NCI-H1105 treated with DMSO at 0.1 percent for 48 hours (cell line): ENCODE data around the gene ADAMTSL4.
"Not testable (repeated sequence)": the region's sequence is repeated elsewhere in the genome, so short reads cannot be mapped to it uniquely, and the experiment has no call there.

Experiments
- DNase-seq: peaks from one replicate; lab custom pipeline; 2025; lab: John Stamatoyannopoulos, UW

ADAMTSL4 gene

DNA sequence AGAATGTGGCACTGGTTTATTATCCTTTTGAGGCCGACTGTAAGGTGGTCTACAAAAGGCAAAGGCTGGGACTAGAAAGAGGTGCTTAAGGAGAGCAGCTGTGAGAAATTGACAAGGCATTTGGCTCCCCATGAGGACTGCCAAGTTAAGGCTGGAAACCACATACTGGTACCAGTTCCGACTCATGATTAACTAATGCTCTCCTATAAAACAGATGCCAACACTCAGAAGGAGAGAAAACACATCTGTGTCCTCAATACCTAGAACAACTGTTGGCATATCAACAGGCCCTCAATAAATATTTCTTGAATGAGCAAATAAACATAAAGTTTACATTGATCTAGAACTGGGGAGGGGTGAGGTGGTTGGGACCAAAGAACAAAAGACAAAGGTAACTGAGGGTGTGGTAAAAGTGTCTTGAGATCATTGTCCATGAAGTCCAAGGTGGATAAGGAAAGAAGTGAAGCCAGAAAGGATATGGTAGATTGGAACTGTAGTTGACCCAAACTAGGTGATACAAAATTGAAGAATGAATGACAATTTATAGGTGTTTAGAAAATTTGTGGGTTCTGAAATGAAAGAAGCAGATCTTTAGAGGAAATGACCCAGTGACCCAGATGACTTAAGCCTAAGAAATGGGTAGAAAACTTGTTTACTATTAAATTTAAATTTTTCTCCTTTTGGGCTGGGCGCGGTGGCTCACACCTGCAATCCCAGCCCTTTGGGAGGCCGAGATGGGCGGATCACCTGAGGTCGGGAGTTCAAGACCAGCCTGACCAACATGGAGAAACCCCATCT, 47.1 kb downstream of the ADAMTSL4 start:
- DNase-seq = no peak

DNA sequence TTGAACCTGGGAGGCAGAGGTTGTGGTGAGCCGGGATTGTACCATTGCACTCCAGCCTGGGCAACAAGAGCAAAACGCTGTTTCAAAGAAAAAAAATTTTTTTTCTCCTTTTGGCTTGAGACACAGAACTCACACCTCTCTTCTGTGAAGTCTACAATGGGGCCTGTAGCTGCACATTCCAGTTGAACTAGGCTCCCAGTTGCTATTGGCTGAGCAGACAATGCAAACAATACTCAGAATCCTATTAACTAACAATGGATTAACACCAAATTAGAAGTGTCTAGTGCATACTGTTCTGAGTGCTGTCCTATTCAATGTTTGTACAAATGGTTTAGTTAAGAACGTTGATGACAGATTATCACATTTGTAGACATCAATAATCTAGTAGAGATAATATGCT, 47.8 kb downstream of the ADAMTSL4 start:
- no peak for DNase-seq

DNA sequence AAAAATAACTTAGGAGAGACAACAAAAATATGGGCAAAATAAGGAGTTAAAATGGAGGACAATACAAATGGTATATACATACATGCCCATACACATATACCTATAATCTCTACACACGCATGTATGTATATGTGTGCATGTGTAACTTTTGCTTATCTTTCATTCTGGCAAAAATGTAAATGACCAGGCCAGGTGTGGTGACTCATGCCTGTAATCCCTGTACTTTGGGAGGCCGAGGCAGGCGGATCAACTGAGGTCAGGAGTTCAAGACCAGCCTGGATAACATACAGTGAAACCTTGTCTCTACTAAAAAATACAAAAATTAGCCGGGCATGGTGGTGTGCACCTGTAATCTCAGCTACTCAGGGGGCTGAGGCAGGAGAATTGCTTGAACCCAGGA, 49.1 kb downstream of the ADAMTSL4 start:
- not testable (repeated sequence) for DNase-seq

DNA sequence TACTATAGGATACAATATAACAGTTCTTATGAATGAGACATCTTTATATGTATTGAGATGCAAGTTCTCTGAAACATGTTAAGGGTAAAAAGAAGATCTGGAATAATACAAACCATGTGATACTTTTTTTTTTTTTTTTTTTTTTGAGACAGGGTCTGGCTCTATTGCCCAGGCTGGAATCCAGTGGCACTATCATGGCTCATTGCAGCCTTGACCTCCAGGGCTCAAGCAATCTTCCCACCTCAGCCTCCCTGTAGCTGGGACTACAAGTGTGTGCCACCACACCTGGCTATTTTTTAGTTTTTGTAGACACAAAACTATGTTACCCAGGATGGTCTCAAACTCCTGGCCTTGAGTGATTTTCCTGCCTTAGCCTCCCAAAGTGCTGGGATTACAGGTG, 52.3 kb downstream of the ADAMTSL4 start:
- DNase-seq = no peak

DNA sequence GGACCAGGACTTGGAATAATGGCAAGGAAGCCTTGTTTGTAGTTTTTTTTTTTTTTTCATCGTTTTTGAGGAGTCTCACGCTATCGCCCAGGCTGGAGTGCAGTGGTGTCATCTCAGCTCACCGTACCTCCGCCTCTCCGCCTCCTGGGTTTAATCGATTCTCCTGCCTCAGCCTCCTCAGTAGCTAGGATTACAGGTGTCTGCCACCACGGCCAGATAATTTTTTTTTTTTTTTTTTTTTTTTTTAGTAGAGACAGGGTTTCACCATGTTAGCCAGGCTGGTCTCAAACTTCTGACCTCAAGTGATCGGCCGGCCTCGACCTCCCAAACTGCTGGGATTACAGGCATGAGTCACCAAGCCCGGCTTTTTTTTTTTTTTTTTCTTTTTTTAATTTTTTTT, 53.2 kb downstream of the ADAMTSL4 start:
- DNase-seq = not testable (repeated sequence)

DNA sequence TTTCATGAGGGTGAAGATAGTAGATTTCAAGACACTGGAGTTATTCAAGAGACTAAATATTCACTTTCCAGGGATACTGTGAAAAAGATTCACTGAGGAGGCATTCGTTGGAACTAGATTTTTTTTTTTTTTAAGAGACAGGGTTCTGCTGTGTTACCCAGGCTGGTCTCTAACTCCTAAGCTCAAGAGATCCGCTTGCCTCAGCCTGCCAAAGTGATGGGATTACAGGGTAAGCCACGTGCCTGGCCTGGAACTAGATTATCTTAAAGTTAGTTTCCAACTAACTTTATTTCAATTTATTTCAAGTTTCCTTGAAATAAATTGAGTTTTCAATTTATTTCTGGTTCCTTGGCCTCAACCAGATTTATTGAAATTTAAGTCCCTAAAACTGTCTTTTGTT, 54.5 kb downstream of the ADAMTSL4 start:
- DNase-seq = no peak

DNA sequence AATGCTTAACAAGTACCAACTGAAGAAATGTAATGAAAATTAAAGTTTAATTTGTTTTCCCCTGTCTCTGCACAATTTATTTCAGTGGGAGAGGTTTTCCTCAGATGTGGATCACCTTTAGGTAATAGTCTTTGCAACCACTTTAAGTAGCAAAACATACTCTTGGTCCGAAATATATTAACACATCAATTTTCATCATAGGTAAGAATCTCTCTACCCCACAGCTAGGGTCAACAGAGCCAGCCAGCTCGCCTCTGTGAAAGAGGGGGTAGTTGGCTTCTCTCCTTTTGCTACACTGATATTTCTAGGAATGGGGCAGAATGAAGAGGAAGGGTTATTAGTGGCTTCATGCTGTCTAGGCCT, 55.0 kb downstream of the ADAMTSL4 start:
- DNase-seq = no peak

DNA sequence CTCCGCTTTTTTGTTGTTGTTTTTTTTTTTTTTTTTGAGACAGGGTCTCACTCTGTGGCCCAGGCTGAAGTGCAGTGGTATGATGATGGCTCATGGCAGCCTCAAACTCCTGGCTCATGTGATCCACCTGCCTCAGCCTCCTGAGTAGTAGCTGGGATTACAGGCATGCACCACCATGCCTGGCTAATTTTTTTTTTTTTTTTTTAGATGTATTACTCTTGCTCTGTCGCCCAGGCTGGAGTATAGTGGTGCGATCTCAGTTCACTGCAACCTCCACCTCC, 56.2 kb downstream of the ADAMTSL4 start:
- DNase-seq = not testable (repeated sequence)

DNA sequence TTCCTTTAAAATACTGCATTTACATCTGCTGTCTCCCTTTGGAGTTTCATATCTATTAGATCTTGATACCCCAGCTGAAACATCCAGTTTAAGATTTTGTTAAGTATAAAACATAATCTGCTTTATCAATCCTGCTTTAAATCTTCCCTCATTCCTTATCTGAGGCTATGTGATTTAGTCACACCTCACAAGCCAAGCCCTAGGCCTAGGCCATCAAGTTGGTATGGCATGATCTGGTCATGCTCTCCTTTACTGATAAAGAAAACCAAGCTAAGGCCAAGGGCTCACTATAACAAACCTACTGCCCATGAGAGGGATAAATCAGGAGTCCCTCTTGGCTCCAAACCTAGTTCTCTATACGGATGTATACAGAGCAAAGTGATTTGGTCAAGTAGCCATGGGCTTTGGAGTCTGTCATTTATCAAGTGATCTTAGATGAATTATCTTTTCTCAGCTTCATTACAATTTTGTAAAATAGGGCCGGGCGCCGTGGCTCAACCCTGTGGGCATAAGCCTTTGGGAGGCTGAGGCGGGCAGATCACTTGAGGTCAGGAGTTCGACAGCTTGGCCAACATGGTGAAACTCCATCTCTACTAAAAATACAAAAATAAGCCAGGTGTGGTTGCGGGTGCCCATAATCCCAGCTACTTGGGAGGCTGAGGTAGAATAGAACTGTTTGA, 57.4 kb downstream of the ADAMTSL4 start:
- DNase-seq = no peak

DNA sequence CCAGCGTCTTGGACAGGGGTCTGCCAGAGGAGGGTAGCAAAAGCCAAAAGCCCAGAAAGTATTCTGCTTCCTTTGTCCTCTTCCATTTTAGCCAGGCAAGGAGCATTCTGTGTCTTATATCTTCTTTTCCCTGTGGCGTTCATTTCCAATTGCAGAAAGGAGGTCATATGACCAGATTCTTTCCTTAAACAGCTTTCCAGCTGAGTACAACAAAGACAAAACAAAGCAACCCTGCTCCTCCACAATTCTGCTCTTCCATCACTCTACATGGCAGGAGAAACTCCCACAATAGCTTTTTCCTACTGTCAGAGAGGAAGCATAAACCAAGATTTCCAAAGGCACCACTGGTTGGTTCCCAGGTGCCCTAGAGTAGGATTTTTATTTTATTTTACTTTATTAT, 60.5 kb downstream of the ADAMTSL4 start:
- no peak for DNase-seq
